ENCODE data around the gene ATG4C. TPM values are rescaled to one million over a fixed set of nuclear protein-coding genes. Genes with fewer than 3 reads are reported as not detected.
"Not testable (repeated sequence)": the region's sequence is repeated elsewhere in the genome, so short reads cannot be mapped to it uniquely, and the experiment has no call there.

Gene ATG4C
- total and polyA plus RNA-seq, 2 of the 4 experiments (the other 2 are of a cell fraction), result 4.7 to 7.2 TPM

DNA sequence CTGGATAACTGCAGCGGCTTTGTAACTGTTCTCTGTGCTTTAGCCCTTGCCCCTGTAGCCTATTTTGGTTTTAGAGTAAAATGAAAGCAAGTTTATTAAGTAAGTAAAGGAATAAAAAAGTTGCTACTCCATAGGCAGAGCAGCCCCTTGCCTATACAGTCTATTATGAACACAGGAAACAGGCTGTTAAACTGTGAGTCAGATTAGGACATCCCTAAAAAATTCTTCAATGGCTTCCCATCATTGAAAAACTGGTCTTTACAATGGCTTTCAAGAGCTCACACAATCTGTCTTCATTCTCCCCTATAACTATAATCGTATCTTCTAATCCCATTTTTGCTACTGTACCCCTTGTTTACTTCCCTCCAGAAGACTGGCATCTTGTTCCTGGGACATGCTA is 43.0 kb downstream of the ATG4C start:
- no peak overlapping the region for H2AFZ ChIP-seq (replicated peaks; ENCODE audit: low read length, poor library complexity)
- TF ChIP-seq NFE2L2 (IDR thresholded peaks at IDR 0.05; ENCODE audit: low read depth, low read length) (no peak), RFX5 (IDR thresholded peaks at IDR 0.05; ENCODE audit: low read depth, low read length) (no peak)
- in situ Hi-C loops (cut with MboI; ENCODE audit: low sequenced_read_pairs), result loop anchor here (25.0 kb wide), 2 partner anchors 610 to 710 kb away; no protein-coding TSS in a partner anchor
- no CpG with 5 or more reads among the region's 2 CpGs for WGBS, 2 experiments (ENCODE audit: extremely low coverage in 2 of 2, insufficient read length in 1 of 2)
- CTCF ChIA-PET, result no interaction called here
- no peak overlapping the region for H2BK20ac ChIP-seq (ENCODE audit: low read depth, low read length)
- no TSS peak for BruUV-seq (replicated peaks)
- no peak overlapping the region for H2AK9ac ChIP-seq (replicated peaks; ENCODE audit: low read depth, low read length, poor library complexity)
- no peaks in the 10 kb centered on the region for H3K9me3 ChIP-seq (ENCODE audit: control insufficient read depth, insufficient read depth, low read length)
- H3K36me3 ChIP-seq (ENCODE audit: control insufficient read depth, insufficient read depth, low read length), result no peaks in the 10 kb centered on the region; the same call in 1 of the 2 replicates
- no peak overlapping the region for H3K23ac ChIP-seq (ENCODE audit: low read depth, low read length)
- dilution Hi-C loops (cut with HindIII; ENCODE audit: low sequenced_read_pairs, unreplicated experiment), result no loop called here
- ATAC-seq (ENCODE audit: low read depth), result no peak
- H4K91ac ChIP-seq (ENCODE audit: insufficient read depth, low read depth, low read length), result no peak overlapping the region
- intact Hi-C loops (cut with micrococcal nuclease), result no loop called here
- DNase-seq, result peak; percentile 5
- H2AK5ac ChIP-seq (ENCODE audit: low read depth, low read length), result no peak overlapping the region
- no peak overlapping the region for H2BK120ac ChIP-seq (ENCODE audit: low read depth, low read length)
- H3K27me3 ChIP-seq (ENCODE audit: control insufficient read depth, insufficient read depth, low read length), result no peaks in the 10 kb centered on the region
- no peak overlapping the region for H4K8ac ChIP-seq (ENCODE audit: low read depth in 2 of 2, low read length in 2 of 2)
- H3K27ac ChIP-seq (ENCODE audit: insufficient read depth, low read length), result no peak overlapping the region
- H3K79me1 ChIP-seq (ENCODE audit: low read depth in 1 of 2, low read length in 2 of 2), result no peaks in the 10 kb centered on the region
- H3K9ac ChIP-seq (ENCODE audit: low read depth, low read length), result no peak overlapping the region
- POLR2A ChIA-PET (ENCODE audit: unreplicated experiment), result no interaction called here
- no peak overlapping the region for H3K4me2 ChIP-seq (ENCODE audit: low read depth, low read length)
- no peaks in the 10 kb centered on the region for H4K20me1 ChIP-seq (ENCODE audit: insufficient read depth, low read length)
- H3K4me1 ChIP-seq (ENCODE audit: control insufficient read depth, insufficient read depth, low read length), result no peaks in the 10 kb centered on the region
- no peak overlapping the region for H3K18ac ChIP-seq (ENCODE audit: low read depth, low read length)
- H2BK5ac ChIP-seq (ENCODE audit: low read depth, low read length, poor library complexity, severe bottlenecking), result no peak overlapping the region
- H2BK15ac ChIP-seq (ENCODE audit: low read depth, low read length), result no peak overlapping the region
- no peak overlapping the region for H3K14ac ChIP-seq (replicated peaks; ENCODE audit: low read depth, low read length)
- no peak overlapping the region for H3K4ac ChIP-seq (ENCODE audit: low read depth, low read length)
- no peak overlapping the region for H3K56ac ChIP-seq (ENCODE audit: extremely low read depth, insufficient read depth, low read length)
- H3K9me1 ChIP-seq (ENCODE audit: insufficient read depth, low read length), result no peaks in the 10 kb centered on the region
- no peak overlapping the region for H3K4me3 ChIP-seq (ENCODE audit: insufficient read depth, low read depth, low read length)
- H4K5ac ChIP-seq (ENCODE audit: low read depth, low read length), result no peak overlapping the region

DNA sequence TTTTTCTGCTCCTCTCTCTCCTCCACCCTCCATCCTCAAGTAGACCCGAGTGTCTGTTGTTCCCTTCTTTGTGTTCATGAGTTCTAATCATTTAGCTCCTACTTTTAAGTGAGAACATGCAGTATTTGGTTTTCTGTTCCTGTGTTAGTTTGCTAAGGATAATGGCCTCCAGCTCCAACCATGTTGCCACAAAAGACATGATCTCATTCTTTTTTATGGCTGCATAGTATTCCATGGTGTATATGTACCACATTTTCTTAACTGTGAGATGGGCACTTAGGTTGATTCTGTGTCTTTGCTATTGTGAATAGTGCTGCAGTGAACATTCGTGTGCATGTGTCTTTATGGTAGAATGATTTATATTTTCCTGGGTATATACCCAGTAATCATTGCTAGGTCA is 43.9 kb downstream of the ATG4C start:
- CTCF ChIA-PET, result interaction anchor here (0.6 kb wide), 1 partner anchor 335 kb away, joined by 4 read pairs; no protein-coding TSS in a partner anchor
- H3K79me1 ChIP-seq (ENCODE audit: low read depth in 1 of 2, low read length in 2 of 2); H2BK15ac ChIP-seq (ENCODE audit: low read depth, low read length); H3K14ac ChIP-seq (replicated peaks; ENCODE audit: low read depth, low read length); H3K4ac ChIP-seq (ENCODE audit: low read depth, low read length); H4K20me1 ChIP-seq (ENCODE audit: insufficient read depth, low read length); H2AK5ac ChIP-seq (ENCODE audit: low read depth, low read length); H2BK5ac ChIP-seq (ENCODE audit: low read depth, low read length, poor library complexity, severe bottlenecking); H4K8ac ChIP-seq (ENCODE audit: low read depth in 2 of 2, low read length in 2 of 2); DNase-seq; H3K4me3 ChIP-seq (ENCODE audit: insufficient read depth, low read depth, low read length); H3K27ac ChIP-seq (ENCODE audit: insufficient read depth, low read length); H3K9ac ChIP-seq (ENCODE audit: low read depth, low read length); ATAC-seq (ENCODE audit: low read depth); H2AFZ ChIP-seq (replicated peaks; ENCODE audit: low read length, poor library complexity); H3K56ac ChIP-seq (ENCODE audit: extremely low read depth, insufficient read depth, low read length); H4K5ac ChIP-seq (ENCODE audit: low read depth, low read length); BruUV-seq (replicated peaks); H3K9me3 ChIP-seq (ENCODE audit: control insufficient read depth, insufficient read depth, low read length); H3K36me3 ChIP-seq (ENCODE audit: control insufficient read depth, insufficient read depth, low read length); H3K4me2 ChIP-seq (ENCODE audit: low read depth, low read length); POLR2A ChIA-PET (ENCODE audit: unreplicated experiment); H2BK120ac ChIP-seq (ENCODE audit: low read depth, low read length); intact Hi-C loops (cut with micrococcal nuclease); H3K9me1 ChIP-seq (ENCODE audit: insufficient read depth, low read length); H3K27me3 ChIP-seq (ENCODE audit: control insufficient read depth, insufficient read depth, low read length); H3K18ac ChIP-seq (ENCODE audit: low read depth, low read length); H2AK9ac ChIP-seq (replicated peaks; ENCODE audit: low read depth, low read length, poor library complexity); H2BK20ac ChIP-seq (ENCODE audit: low read depth, low read length); H3K23ac ChIP-seq (ENCODE audit: low read depth, low read length); dilution Hi-C loops (cut with HindIII; ENCODE audit: low sequenced_read_pairs, unreplicated experiment); H4K91ac ChIP-seq (ENCODE audit: insufficient read depth, low read depth, low read length); H3K4me1 ChIP-seq (ENCODE audit: control insufficient read depth, insufficient read depth, low read length): not testable (repeated sequence)
- no CpG with 5 or more reads among the region's 2 CpGs for whole genome bisulfite sequencing, 2 experiments (ENCODE audit: extremely low coverage in 2 of 2, insufficient read length in 1 of 2)
- in situ Hi-C loops (cut with MboI; ENCODE audit: low sequenced_read_pairs), result loop anchor here (25.0 kb wide), 2 partner anchors 610 to 710 kb away; no protein-coding TSS in a partner anchor

Data from IMR-90 (cell line).